Measurements from ENCODE around the gene DCP1B.

Gene DCP1B

GRCh38 chr12:2039034-2039433 lies 34.8 kb upstream of the DCP1B start:
- Histone ChIP-seq H3K4me1 (ENCODE audit: control insufficient read depth in 1 of 2, insufficient read depth in 2 of 2, low read length in 2 of 2) (peaks cover 9 to 10% of the 10 kb centered on the region in 2 donors), H3K9ac (ENCODE audit: low read depth in 1 of 2, low read length in 2 of 2) (no peak overlapping the region), H3K36me3 (ENCODE audit: control insufficient read depth in 1 of 2, insufficient read depth in 2 of 2, low read length in 2 of 2) (no peaks in the 10 kb centered on the region), H3K9me3 (ENCODE audit: control insufficient read depth in 1 of 2, low read length in 2 of 2) (no peaks in the 10 kb centered on the region), H3K4me3 (ENCODE audit: low read depth in 1 of 2, low read length in 2 of 2) (no peak overlapping the region), H3K27ac (ENCODE audit: low read depth, low read length) (no peak overlapping the region), H3K27me3 (ENCODE audit: control insufficient read depth in 1 of 2, insufficient read depth in 2 of 2, low read length in 2 of 2) (peaks cover 12 to 35% of the 10 kb centered on the region in 2 donors)

- Histone ChIP-seq H3K4me3 (ENCODE audit: low read depth in 1 of 2, low read length in 2 of 2) (peak overlapping the region; percentile 48 to 52), H3K36me3 (ENCODE audit: control insufficient read depth in 1 of 2, insufficient read depth in 2 of 2, low read length in 2 of 2) (no peaks in the 10 kb centered on the region)
Observed at GRCh38 chr12:2035431-2036055, 31.3 kb upstream of the DCP1B start.

GRCh38 chr12:2034633-2035430 lies 30.6 kb upstream of the DCP1B start:
- Histone ChIP-seq H3K27ac (ENCODE audit: low read depth, low read length) (no peak overlapping the region), H3K9me3 (ENCODE audit: control insufficient read depth in 1 of 2, low read length in 2 of 2) (no peaks in the 10 kb centered on the region), H3K9ac (ENCODE audit: low read depth in 1 of 2, low read length in 2 of 2) (peak overlapping the region; percentile 27 to 28), H3K4me3 (ENCODE audit: low read depth in 1 of 2, low read length in 2 of 2) (peak overlapping the region; percentile 48 to 52), H3K27me3 (ENCODE audit: control insufficient read depth in 1 of 2, insufficient read depth in 2 of 2, low read length in 2 of 2) (peaks cover 28 to 46% of the 10 kb centered on the region in 2 donors), H3K4me1 (ENCODE audit: control insufficient read depth in 1 of 2, insufficient read depth in 2 of 2, low read length in 2 of 2) (peaks cover 9 to 10% of the 10 kb centered on the region in 2 donors), H3K36me3 (ENCODE audit: control insufficient read depth in 1 of 2, insufficient read depth in 2 of 2, low read length in 2 of 2) (no peaks in the 10 kb centered on the region)

More at GRCh38 chr12:2035431-2036055, 31.3 kb upstream of the DCP1B start:
- Histone ChIP-seq H3K4me1 (ENCODE audit: control insufficient read depth in 1 of 2, insufficient read depth in 2 of 2, low read length in 2 of 2) (peaks cover 9 to 10% of the 10 kb centered on the region in 2 donors), H3K27ac (ENCODE audit: low read depth, low read length) (no peak overlapping the region), H3K27me3 (ENCODE audit: control insufficient read depth in 1 of 2, insufficient read depth in 2 of 2, low read length in 2 of 2) (peaks cover 26 to 46% of the 10 kb centered on the region in 2 donors), H3K9ac (ENCODE audit: low read depth in 1 of 2, low read length in 2 of 2) (no peak overlapping the region), H3K9me3 (ENCODE audit: control insufficient read depth in 1 of 2, low read length in 2 of 2) (no peaks in the 10 kb centered on the region)

DNA sequence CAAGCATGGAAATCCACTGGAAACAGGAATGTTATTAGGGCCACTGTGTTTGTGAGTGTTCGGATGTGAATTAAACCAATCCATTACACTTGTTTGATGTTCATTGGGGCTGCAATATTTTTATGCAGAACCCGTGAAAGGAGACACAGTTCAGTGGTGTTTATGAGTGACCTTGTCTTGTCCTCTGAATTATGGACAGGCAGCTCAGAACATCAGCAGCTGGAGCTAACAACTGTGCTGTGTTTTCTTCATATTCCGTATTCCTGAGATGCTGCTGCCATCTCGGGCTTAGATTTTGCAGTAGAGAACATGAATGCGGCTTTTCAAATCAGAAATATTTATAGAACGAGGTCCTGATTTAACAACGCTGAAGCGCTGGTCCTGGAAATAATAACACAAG lies 28.2 kb upstream of the DCP1B start:
- peaks cover 25 to 31% of the 10 kb centered on the region in 2 donors for H3K27me3 ChIP-seq (ENCODE audit: control insufficient read depth in 1 of 2, insufficient read depth in 2 of 2, low read length in 2 of 2)
- no peak overlapping the region for H3K27ac ChIP-seq (ENCODE audit: low read depth, low read length)
- H3K9me3 ChIP-seq (ENCODE audit: control insufficient read depth in 1 of 2, low read length in 2 of 2) = no peaks in the 10 kb centered on the region
- no peak overlapping the region for H3K4me3 ChIP-seq (ENCODE audit: low read depth in 1 of 2, low read length in 2 of 2)
- peaks cover 9 to 10% of the 10 kb centered on the region in 2 donors for H3K4me1 ChIP-seq (ENCODE audit: control insufficient read depth in 1 of 2, insufficient read depth in 2 of 2, low read length in 2 of 2)
- H3K9ac ChIP-seq (ENCODE audit: low read depth in 1 of 2, low read length in 2 of 2) = no peak overlapping the region
- H3K36me3 ChIP-seq (ENCODE audit: control insufficient read depth in 1 of 2, insufficient read depth in 2 of 2, low read length in 2 of 2) = no peaks in the 10 kb centered on the region

DNA sequence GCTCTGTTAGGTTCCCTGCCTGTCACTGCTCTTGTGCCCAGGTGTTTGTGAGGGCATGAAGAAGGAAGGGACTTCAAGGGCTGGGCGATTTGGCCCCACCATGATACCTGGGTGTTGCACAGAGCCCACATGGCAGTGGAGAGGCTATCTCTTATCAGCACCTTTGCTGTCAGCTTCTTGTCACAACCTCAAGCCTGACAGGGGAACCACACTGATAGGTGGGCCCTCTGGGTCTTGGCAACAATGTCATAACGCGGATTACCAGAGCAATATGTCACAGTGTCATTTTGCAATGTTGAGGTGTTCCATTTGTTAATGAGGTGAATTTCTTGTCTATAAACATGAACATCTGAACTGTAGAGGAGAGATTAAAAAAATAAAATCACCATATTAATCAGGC lies 25.6 kb upstream of the DCP1B start:
- no peaks in the 10 kb centered on the region for H3K9me3 ChIP-seq (ENCODE audit: control insufficient read depth in 1 of 2, low read length in 2 of 2)
- no peaks in the 10 kb centered on the region for H3K36me3 ChIP-seq (ENCODE audit: control insufficient read depth in 1 of 2, insufficient read depth in 2 of 2, low read length in 2 of 2)
- no peak overlapping the region for H3K4me3 ChIP-seq (ENCODE audit: low read depth in 1 of 2, low read length in 2 of 2)
- H3K9ac ChIP-seq (ENCODE audit: low read depth in 1 of 2, low read length in 2 of 2) = no peak overlapping the region
- H3K27ac ChIP-seq (ENCODE audit: low read depth, low read length) = no peak overlapping the region
- H3K27me3 ChIP-seq (ENCODE audit: control insufficient read depth in 1 of 2, insufficient read depth in 2 of 2, low read length in 2 of 2) = peaks cover 18 to 19% of the 10 kb centered on the region in 2 donors
- peaks cover 4% of the 10 kb centered on the region in 2 donors for H3K4me1 ChIP-seq (ENCODE audit: control insufficient read depth in 1 of 2, insufficient read depth in 2 of 2, low read length in 2 of 2)

DNA sequence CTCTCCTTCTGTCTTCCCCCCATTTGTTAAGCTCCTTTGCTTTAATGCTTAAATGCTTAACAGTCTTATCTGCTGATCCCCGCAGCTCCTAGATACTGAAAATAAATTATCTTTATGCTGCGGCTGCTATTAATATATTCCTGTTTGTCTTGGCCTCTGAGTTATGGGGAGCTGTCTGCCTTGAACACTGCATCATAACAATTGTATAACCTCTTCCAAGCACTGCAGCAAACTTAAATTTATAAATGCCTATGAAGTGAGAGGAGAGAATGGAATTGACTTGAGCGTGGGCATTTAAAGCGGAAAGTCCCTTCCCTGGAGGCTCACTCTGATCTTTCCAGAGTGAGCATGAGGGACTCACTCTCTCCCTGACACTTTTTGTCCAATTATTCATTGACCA lies 23.1 kb upstream of the DCP1B start:
- Histone ChIP-seq H3K36me3 (ENCODE audit: control insufficient read depth in 1 of 2, insufficient read depth in 2 of 2, low read length in 2 of 2) (no peaks in the 10 kb centered on the region), H3K27ac (ENCODE audit: low read depth, low read length) (no peak overlapping the region), H3K4me3 (ENCODE audit: low read depth in 1 of 2, low read length in 2 of 2) (no peak overlapping the region), H3K4me1 (ENCODE audit: control insufficient read depth in 1 of 2, insufficient read depth in 2 of 2, low read length in 2 of 2) (no peaks in the 10 kb centered on the region), H3K9me3 (ENCODE audit: control insufficient read depth in 1 of 2, low read length in 2 of 2) (no peaks in the 10 kb centered on the region), H3K27me3 (ENCODE audit: control insufficient read depth in 1 of 2, insufficient read depth in 2 of 2, low read length in 2 of 2) (peaks cover 6 to 8% of the 10 kb centered on the region in 2 donors), H3K9ac (ENCODE audit: low read depth in 1 of 2, low read length in 2 of 2) (no peak overlapping the region)

DNA sequence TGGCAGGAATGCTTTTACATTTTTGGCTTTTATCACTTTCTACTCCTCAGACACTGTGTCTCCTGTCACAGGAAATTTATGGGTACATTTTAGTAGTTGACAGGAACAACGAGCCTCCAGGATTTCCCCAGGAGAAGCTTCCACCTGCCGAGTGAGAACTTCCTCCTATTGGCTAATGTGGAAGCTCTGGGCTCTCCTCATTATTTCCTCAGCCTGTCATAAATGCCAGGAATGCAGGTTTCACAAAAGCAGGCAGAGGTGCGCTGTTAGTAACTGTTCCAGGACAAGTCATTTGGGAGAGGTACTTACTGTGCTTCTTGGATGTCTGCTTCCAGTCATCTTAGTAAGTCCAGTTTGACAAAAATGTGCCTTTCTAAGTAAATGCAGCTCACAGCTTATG lies 19.1 kb upstream of the DCP1B start:
- Histone ChIP-seq H3K4me1 (ENCODE audit: control insufficient read depth in 1 of 2, insufficient read depth in 2 of 2, low read length in 2 of 2) (no peaks in the 10 kb centered on the region), H3K9ac (ENCODE audit: low read depth in 1 of 2, low read length in 2 of 2) (no peak overlapping the region), H3K36me3 (ENCODE audit: control insufficient read depth in 1 of 2, insufficient read depth in 2 of 2, low read length in 2 of 2) (no peaks in the 10 kb centered on the region), H3K9me3 (ENCODE audit: control insufficient read depth in 1 of 2, low read length in 2 of 2) (peaks cover 0 to 2% of the 10 kb centered on the region in 2 donors), H3K27ac (ENCODE audit: low read depth, low read length) (no peak overlapping the region), H3K27me3 (ENCODE audit: control insufficient read depth in 1 of 2, insufficient read depth in 2 of 2, low read length in 2 of 2) (no peaks in the 10 kb centered on the region), H3K4me3 (ENCODE audit: low read depth in 1 of 2, low read length in 2 of 2) (no peak overlapping the region)

- no peak overlapping the region for H3K27ac ChIP-seq (ENCODE audit: low read depth, low read length)
Observed at GRCh38 chr12:2020511-2020910, 16.3 kb upstream of the DCP1B start.

DNA sequence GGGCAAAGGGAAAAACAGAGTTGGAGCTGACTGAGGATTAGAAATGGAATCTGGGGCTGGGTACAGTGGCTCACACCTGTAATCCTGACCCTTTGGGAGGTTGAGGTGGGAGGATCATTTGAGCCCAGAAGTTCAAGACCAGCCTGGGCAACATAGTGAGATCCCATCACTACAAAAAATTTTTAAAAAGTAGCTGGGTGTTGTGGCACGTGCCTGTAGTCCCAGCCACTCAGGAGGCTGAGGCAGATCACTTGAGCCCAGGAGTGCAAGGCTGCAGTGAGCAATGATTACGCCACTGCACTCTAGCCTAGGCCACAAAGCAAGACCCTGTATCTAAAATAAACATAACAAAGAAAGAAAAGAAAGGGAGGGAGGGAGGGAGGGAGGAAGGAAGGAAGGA lies 14.9 kb upstream of the DCP1B start:
- no peak overlapping the region for H3K27ac ChIP-seq (ENCODE audit: low read depth, low read length)

More at GRCh38 chr12:2020511-2020910, 16.3 kb upstream of the DCP1B start:
- Histone ChIP-seq H3K4me1 (ENCODE audit: control insufficient read depth in 1 of 2, insufficient read depth in 2 of 2, low read length in 2 of 2) (no peaks in the 10 kb centered on the region), H3K27me3 (ENCODE audit: control insufficient read depth in 1 of 2, insufficient read depth in 2 of 2, low read length in 2 of 2) (no peaks in the 10 kb centered on the region), H3K4me3 (ENCODE audit: low read depth in 1 of 2, low read length in 2 of 2) (no peak overlapping the region), H3K36me3 (ENCODE audit: control insufficient read depth in 1 of 2, insufficient read depth in 2 of 2, low read length in 2 of 2) (no peaks in the 10 kb centered on the region), H3K9ac (ENCODE audit: low read depth in 1 of 2, low read length in 2 of 2) (no peak overlapping the region), H3K9me3 (ENCODE audit: control insufficient read depth in 1 of 2, low read length in 2 of 2) (peaks cover 0 to 2% of the 10 kb centered on the region in 2 donors)

DNA sequence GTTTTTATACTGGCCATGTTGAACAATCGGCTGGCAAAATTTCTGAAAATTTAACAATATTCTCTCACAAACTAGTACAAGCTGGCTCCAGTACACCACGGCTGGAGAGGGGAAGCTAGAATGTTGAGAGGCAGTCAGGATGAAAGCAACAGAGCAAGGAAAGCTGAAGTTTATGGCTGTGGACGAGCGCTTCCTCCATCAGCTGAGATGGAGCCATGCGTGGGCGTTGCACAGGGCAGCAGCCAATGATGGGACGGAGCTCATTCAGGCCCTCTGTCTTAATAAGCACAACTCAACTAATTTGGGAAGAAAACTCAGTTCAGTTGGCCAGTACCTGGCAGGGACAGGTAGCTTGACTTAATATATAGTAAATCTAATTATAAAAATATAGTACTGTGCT lies 14.1 kb upstream of the DCP1B start:
- Histone ChIP-seq H3K36me3 (ENCODE audit: control insufficient read depth in 1 of 2, insufficient read depth in 2 of 2, low read length in 2 of 2) (no peaks in the 10 kb centered on the region), H3K27me3 (ENCODE audit: control insufficient read depth in 1 of 2, insufficient read depth in 2 of 2, low read length in 2 of 2) (no peaks in the 10 kb centered on the region), H3K9me3 (ENCODE audit: control insufficient read depth in 1 of 2, low read length in 2 of 2) (peaks cover 0 to 2% of the 10 kb centered on the region in 2 donors), H3K27ac (ENCODE audit: low read depth, low read length) (no peak overlapping the region), H3K4me3 (ENCODE audit: low read depth in 1 of 2, low read length in 2 of 2) (no peak overlapping the region), H3K9ac (ENCODE audit: low read depth in 1 of 2, low read length in 2 of 2) (no peak overlapping the region), H3K4me1 (ENCODE audit: control insufficient read depth in 1 of 2, insufficient read depth in 2 of 2, low read length in 2 of 2) (peaks cover 0 to 8% of the 10 kb centered on the region in 2 donors)

More for the DNA sequence above, 14.9 kb upstream of the DCP1B start:
- Histone ChIP-seq H3K4me1 (ENCODE audit: control insufficient read depth in 1 of 2, insufficient read depth in 2 of 2, low read length in 2 of 2) (peaks cover 0 to 6% of the 10 kb centered on the region in 2 donors), H3K4me3 (ENCODE audit: low read depth in 1 of 2, low read length in 2 of 2) (no peak overlapping the region), H3K9ac (ENCODE audit: low read depth in 1 of 2, low read length in 2 of 2) (no peak overlapping the region), H3K36me3 (ENCODE audit: control insufficient read depth in 1 of 2, insufficient read depth in 2 of 2, low read length in 2 of 2) (no peaks in the 10 kb centered on the region), H3K9me3 (ENCODE audit: control insufficient read depth in 1 of 2, low read length in 2 of 2) (peaks cover 0 to 2% of the 10 kb centered on the region in 2 donors), H3K27me3 (ENCODE audit: control insufficient read depth in 1 of 2, insufficient read depth in 2 of 2, low read length in 2 of 2) (no peaks in the 10 kb centered on the region)

Data from duodenal mucosa (tissue), 2 donors.